BJ (cell line): ENCODE data around the gene SPATA2. TPM values are rescaled to one million over a fixed set of nuclear protein-coding genes. Genes with fewer than 3 reads are reported as not detected.

Experiments
- CTCF ChIA-PET: fragments of 350-600 bp; formaldehyde crosslinking; extraction: SDS; loops from one replicate; lab custom pipeline; 2021; ENCODE audit warnings: antibody characterized with exemption, inconsistent platforms; lab: Yijun Ruan, JAX
- POLR2A ChIA-PET: fragments of 300-600 bp; sonication (Branson Sonifier 250); formaldehyde crosslinking; extraction: SDS; loops from one replicate; lab custom pipeline; 2021; ENCODE audit warnings: antibody characterized with exemption; lab: Charles Lee
- DNase-seq: peaks from one replicate; pipeline ENCODE4 v3.0.0-alpha.2; 2011; ENCODE audit warnings: low read depth
- H3K27me3 ChIP-seq: 2 replicates; pipeline ENCODE4 v1.6.0; 2011; ENCODE audit warnings: low read length; ENCODE audit not compliant: control insufficient read depth, insufficient read depth
- H3K36me3 ChIP-seq: 2 replicates; pipeline ENCODE4 v1.5.1; 2011; ENCODE audit warnings: low read length; ENCODE audit not compliant: control insufficient read depth, insufficient read depth
- H3K4me3 ChIP-seq: 2 replicates; pipeline ENCODE4 v1.5.1; 2011; ENCODE audit warnings: low read depth, mild to moderate bottlenecking, control low read depth, low read length
- polyA plus RNA-seq: library from polyadenylated mRNA; depleted of rRNA; stranded (reverse); fragments of >200 nt; gene quantifications from 2 replicates; pipeline ENCODE4 v1.2.3, GENCODE V29; 2011
- TF ChIP-seq, protein P1 (sequence below): IDR thresholded peaks from 2 replicates; pipeline ENCODE4 v1.5.1; 2011; ENCODE audit warnings: low read depth, mild to moderate bottlenecking, control low read depth, inconsistent platforms, low read length, moderate library complexity; ENCODE audit not compliant: insufficient read depth

Gene SPATA2
- polyA plus RNA-seq, 1 experiment: 5.7 TPM

DNA sequence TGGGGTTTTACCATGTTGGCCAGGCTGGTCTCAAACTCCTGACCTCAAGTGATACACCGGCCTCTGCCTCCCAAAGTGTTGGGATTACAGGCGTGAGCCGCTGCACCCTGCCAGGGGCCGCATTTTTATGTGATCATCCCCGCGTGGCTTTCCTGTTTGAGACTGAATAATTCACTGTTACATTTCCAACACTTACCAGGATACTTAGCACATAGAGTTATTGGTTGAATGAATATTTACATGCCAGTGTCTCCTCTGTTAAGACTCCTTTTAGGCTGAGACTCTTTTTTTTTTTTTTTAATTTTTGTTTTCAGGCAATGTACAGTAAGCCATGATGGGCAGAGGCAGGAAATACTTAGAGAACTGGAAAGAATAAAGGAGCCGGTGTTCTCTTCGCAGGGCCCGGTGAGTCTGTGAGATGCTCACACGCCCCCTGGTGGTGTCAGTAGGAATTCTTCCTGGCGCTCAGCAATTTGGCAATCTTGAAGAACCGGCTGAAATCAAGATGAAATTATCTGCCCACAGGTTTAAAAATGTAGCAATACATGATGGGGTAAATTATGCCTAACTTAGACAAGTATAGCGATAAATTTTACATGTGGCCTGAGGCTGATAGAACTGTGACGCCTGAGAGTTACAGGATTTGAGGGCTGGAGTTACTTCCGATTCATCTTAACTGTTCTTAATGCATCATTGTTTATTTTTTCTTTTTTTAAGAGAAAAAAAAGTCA, 13.2 kb upstream of the SPATA2 start:
- POLR2A ChIA-PET: no interaction called here
- no peaks in the 10 kb centered on the region for H3K36me3 ChIP-seq
- CTCF ChIA-PET: interaction anchor here (1.0 kb wide), 1 partner anchor 318 kb away, joined by 4 read pairs; no protein-coding TSS in a partner anchor
- peak; percentile 57 for DNase-seq
- TF ChIP-seq, protein P1, sequence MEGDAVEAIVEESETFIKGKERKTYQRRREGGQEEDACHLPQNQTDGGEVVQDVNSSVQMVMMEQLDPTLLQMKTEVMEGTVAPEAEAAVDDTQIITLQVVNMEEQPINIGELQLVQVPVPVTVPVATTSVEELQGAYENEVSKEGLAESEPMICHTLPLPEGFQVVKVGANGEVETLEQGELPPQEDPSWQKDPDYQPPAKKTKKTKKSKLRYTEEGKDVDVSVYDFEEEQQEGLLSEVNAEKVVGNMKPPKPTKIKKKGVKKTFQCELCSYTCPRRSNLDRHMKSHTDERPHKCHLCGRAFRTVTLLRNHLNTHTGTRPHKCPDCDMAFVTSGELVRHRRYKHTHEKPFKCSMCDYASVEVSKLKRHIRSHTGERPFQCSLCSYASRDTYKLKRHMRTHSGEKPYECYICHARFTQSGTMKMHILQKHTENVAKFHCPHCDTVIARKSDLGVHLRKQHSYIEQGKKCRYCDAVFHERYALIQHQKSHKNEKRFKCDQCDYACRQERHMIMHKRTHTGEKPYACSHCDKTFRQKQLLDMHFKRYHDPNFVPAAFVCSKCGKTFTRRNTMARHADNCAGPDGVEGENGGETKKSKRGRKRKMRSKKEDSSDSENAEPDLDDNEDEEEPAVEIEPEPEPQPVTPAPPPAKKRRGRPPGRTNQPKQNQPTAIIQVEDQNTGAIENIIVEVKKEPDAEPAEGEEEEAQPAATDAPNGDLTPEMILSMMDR: peak; percentile 92
- no peak overlapping the region for H3K4me3 ChIP-seq
- no peaks in the 10 kb centered on the region for H3K27me3 ChIP-seq

DNA sequence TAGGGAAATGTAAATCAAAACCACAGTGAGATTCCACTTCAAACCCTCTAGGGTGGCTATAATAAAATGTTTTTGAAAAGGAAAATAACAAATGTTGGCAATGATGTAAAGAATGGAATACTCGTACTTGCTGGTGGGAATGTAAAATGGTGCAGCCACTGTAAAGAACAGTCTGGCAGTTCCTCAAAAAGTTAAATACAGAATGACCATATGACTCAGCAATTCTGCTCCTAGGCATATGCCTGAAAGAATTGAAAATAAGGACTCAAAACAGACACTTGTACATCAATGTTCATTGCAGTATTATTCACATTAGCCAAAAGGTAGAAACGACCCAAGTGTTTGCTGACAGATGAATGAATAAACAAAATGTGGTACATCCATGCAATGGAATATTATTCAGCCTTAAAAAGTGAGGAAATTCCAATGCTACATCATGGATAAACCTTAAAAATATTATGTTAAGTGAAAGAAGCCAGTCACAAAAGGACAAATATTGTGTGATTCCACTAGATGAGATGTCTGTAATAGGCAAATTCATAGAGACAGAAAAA, 10.6 kb upstream of the SPATA2 start:
- no peaks in the 10 kb centered on the region for H3K36me3 ChIP-seq
- ChIA-PET CTCF (interaction anchor here (1.2 kb wide), 1 partner anchor 212 kb away, joined by 3 read pairs; no protein-coding TSS in a partner anchor), POLR2A (no interaction called here)
- DNase-seq: no peak
- TF ChIP-seq, protein P1: no peak
- H3K4me3 ChIP-seq: no peak overlapping the region
- H3K27me3 ChIP-seq: no peaks in the 10 kb centered on the region

DNA sequence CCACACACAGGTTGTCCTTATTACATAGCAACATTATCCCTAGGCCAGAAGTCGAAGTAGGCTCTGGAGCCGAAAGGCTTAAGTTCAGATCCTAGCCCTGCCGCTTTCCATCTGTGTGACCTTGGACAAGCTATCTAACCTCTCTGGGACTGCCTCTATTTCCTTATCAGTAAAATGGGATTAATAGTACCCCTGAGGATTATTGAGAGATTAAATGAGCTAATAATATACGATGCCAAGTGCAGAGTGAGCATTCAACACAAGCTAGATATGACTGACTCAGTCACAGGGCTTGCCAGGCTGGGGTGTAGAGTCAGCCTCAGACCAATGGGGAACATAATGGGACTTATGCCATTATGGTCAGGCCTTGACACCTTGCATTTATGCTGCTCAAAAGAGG, 8.9 kb upstream of the SPATA2 start:
- TF ChIP-seq, protein P1: no peak
- no peaks in the 10 kb centered on the region for H3K27me3 ChIP-seq
- ChIA-PET CTCF (interaction anchor here (0.9 to 1.2 kb wide), 2 partner anchors 8 to 312 kb away, joined by 3 read pairs; no protein-coding TSS in a partner anchor), POLR2A (no interaction called here)
- H3K4me3 ChIP-seq: no peak overlapping the region
- DNase-seq: no peak
- no peaks in the 10 kb centered on the region for H3K36me3 ChIP-seq

DNA sequence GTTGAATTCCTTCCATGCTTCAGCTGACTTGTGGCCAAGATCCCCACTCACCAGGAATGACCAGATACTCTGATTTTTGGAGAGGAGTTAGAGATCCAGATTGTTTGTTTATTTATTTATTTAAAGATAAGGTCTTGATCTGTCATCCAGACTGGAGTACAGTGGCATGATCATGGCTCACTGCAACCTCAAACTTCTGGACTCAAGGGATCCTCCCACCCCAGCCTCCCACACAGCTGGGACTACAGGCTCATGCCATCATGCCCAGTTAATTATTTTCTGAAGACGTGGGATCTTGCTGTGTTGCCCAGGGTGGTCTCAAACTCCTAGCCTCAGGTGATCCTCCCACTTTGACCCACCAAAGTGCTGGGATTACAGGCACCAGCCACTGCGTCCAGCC, 4.1 kb upstream of the SPATA2 start:
- Histone ChIP-seq H3K4me3 (no peak overlapping the region), H3K27me3 (no peaks in the 10 kb centered on the region), H3K36me3 (no peaks in the 10 kb centered on the region)
- ChIA-PET CTCF (interaction anchor here (0.5 kb wide), 1 partner anchor 75 kb away, joined by 3 read pairs; no protein-coding TSS in a partner anchor), POLR2A (no interaction called here)
- no peak for DNase-seq
- TF ChIP-seq, protein P1: no peak

DNA sequence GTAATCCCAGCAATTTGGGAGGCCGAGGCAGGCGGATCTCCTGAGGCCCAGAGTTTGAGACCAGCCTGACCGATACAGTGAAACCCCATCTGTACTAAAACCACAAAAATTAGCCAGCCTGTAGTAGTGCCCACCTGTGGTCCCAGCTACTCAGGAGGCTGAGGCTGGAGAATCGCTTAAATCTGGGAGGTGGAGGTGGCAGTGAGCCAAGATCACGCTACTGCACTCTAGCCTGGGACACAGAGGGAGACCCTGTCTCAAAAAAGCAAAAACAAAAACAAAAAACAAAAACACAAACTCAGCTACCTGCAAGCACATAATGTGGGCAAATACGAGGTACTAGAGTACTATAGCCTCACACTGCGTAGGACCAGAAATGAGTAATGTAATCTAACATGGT, 3.7 kb upstream of the SPATA2 start:
- Histone ChIP-seq H3K27me3 (no peaks in the 10 kb centered on the region), H3K36me3 (no peaks in the 10 kb centered on the region), H3K4me3 (no peak overlapping the region)
- DNase-seq: no peak
- CTCF ChIA-PET: no interaction called here
- TF ChIP-seq, protein P1: no peak
- POLR2A ChIA-PET: no interaction called here
